Right atrium auricular region (tissue), 2 donors: ENCODE data around the gene DENND1B. TPM values are rescaled to one million over a fixed set of nuclear protein-coding genes. Genes with fewer than 3 reads are reported as not detected.
"Not testable (repeated sequence)": the region's sequence is repeated elsewhere in the genome, so short reads cannot be mapped to it uniquely, and the experiment has no call there.

Experiments used
- DNase-seq: peaks from one replicate; pipeline ENCODE4 v3.0.0-alpha.2; 2019; ENCODE audit warnings: low spot score
- H3K27ac ChIP-seq, 2 donors: fragments of 200-600 bp; sonication (generic); 1 replicate in 1 of 2; 2 replicates in 1 of 2; pipeline ENCODE4 v1.5.1; 2016 to 2019
- H3K27me3 ChIP-seq, 2 donors: fragments of 200-600 bp; sonication (generic); one replicate each; pipeline versions ENCODE4 v1.5.1 to v1.6.0; 2017 to 2019
- H3K36me3 ChIP-seq: fragments of 200-600 bp; sonication (generic); one replicate; pipeline ENCODE4 v1.5.1; 2016
- H3K4me1 ChIP-seq, 2 donors: fragments of 200-600 bp; sonication (generic); one replicate each; pipeline versions ENCODE4 v1.5.1 to v1.6.0; 2017 to 2019
- H3K4me3 ChIP-seq, 2 donors: fragments of 200-600 bp; sonication (generic); 1 replicate in 1 of 2; 2 replicates in 1 of 2; pipeline ENCODE4 v1.5.1; 2017 to 2019; ENCODE audit warnings: mild to moderate bottlenecking in 1 of 2, moderate library complexity in 1 of 2
- H3K9me3 ChIP-seq, 2 donors: fragments of 200-600 bp; sonication (generic); one replicate each; pipeline ENCODE4 v1.5.1; 2019
- CTCF ChIP-seq, 2 donors: fragments of 200-600 bp; sonication (generic); IDR thresholded peaks; one replicate each; pipeline ENCODE4 v1.5.1; 2019; ENCODE audit warnings: antibody characterized with exemption in 2 of 2
- total RNA-seq, 2 donors: library from RNA; depleted of rRNA; stranded (reverse); fragments of >200 nt; gene quantifications; one replicate each; pipeline ENCODE4 v1.1.0, GENCODE V29; 2016

DENND1B gene
- total RNA-seq, 2 donors from 2014 or later, result 11.8 to 16.0 TPM

- H3K4me3 ChIP-seq, result no peak overlapping the region
- no peak for DNase-seq
- no peaks in the 10 kb centered on the region for H3K27me3 ChIP-seq
- no peaks in the 10 kb centered on the region for H3K4me1 ChIP-seq
- TF ChIP-seq CTCF (IDR thresholded peaks at IDR 0.05), result no peak
- H3K27ac ChIP-seq, result no peak overlapping the region
- peaks cover 0 to 26% of the 10 kb centered on the region in 2 donors for H3K9me3 ChIP-seq
- H3K36me3 ChIP-seq, result no peaks in the 10 kb centered on the region
Observed at GRCh38 chr1:197725044-197725443, 50.2 kb downstream of the DENND1B start.

DNA sequence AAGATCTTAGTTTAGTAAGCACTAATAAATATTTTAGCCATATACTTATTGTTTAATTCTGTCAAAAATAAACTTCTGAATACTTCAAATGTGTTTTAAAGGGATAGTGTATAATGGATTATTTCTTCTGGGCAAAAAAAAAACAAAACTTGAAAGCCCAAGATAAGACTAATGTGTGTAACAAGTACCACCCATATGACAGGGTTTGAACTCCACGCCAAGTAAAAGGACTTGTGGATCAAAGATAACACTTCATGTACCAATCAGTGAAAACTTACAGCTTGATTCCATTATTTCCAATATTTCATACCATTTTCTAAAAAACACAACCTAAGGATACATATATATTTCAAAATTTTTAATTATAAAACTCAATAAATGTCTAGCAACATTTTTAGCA lies 59.5 kb downstream of the DENND1B start:
- H3K27ac ChIP-seq, result no peak overlapping the region
- H3K9me3 ChIP-seq, result no peaks in the 10 kb centered on the region
- no peaks in the 10 kb centered on the region for H3K4me1 ChIP-seq
- no peak overlapping the region for H3K4me3 ChIP-seq
- H3K36me3 ChIP-seq, result no peaks in the 10 kb centered on the region
- no peaks in the 10 kb centered on the region for H3K27me3 ChIP-seq
- no peak for TF ChIP-seq CTCF (IDR thresholded peaks at IDR 0.05)
- DNase-seq, result no peak

- H3K27ac ChIP-seq, result no peak overlapping the region
- no peak overlapping the region for H3K4me3 ChIP-seq
- DNase-seq, result no peak
- TF ChIP-seq CTCF (IDR thresholded peaks at IDR 0.05), result no peak
- H3K27me3 ChIP-seq, result no peaks in the 10 kb centered on the region
- H3K4me1 ChIP-seq, result no peaks in the 10 kb centered on the region
- H3K36me3 ChIP-seq, result no peaks in the 10 kb centered on the region
- no peaks in the 10 kb centered on the region for H3K9me3 ChIP-seq
Observed at GRCh38 chr1:197706601-197707000, 68.7 kb downstream of the DENND1B start.

DNA sequence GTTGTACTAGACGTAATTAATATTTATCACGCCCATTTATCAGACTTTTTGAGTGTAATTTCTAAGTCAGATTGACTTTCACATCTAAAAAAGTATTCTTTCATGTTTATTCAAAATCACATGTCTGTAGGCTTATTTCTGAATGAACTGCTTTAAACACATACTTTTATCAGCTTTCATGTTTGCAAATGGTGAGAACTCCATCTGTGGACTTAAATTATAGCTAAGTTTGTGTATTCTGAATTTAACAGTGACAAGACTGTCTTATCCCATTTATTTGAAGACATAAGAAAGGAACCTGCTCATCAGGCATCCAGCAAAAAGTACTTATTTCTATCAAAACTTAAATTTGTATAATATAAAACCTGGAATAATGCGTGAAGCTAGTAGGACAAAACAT lies 69.3 kb downstream of the DENND1B start:
- H3K4me1 ChIP-seq, result no peaks in the 10 kb centered on the region
- H3K9me3 ChIP-seq, result no peaks in the 10 kb centered on the region
- no peaks in the 10 kb centered on the region for H3K36me3 ChIP-seq
- no peak for DNase-seq
- TF ChIP-seq CTCF (IDR thresholded peaks at IDR 0.05), result no peak
- H3K27me3 ChIP-seq, result no peaks in the 10 kb centered on the region
- H3K4me3 ChIP-seq, result no peak overlapping the region
- no peak overlapping the region for H3K27ac ChIP-seq

- H3K4me1 ChIP-seq, H3K27me3 ChIP-seq, H3K36me3 ChIP-seq, H3K9me3 ChIP-seq, H3K4me3 ChIP-seq, H3K27ac ChIP-seq, DNase-seq: not testable (repeated sequence)
Observed at GRCh38 chr1:197700688-197701087, 74.6 kb downstream of the DENND1B start.

DNA sequence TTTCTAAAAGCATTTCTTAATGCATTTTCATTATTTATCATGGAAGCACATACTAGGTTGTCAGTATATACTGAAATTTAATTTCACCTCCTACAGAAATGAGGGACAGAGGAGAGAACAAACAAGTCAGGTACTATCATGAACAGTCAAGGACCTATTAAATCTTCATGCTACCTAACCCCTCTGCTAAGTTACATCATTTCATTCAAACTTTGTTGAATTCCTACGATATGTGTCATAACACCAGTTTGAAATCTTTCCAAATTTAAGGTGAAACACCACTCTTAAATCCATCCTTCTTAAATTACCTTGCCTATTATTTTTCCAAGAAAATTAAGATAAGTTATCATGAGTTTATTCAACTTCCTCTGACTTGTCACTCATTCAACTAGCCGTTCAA lies 78.9 kb downstream of the DENND1B start:
- no peak for TF ChIP-seq CTCF (IDR thresholded peaks at IDR 0.05)
- H3K4me1 ChIP-seq, result peaks cover 0 to 5% of the 10 kb centered on the region in 2 donors
- no peaks in the 10 kb centered on the region for H3K27me3 ChIP-seq
- H3K9me3 ChIP-seq, result no peaks in the 10 kb centered on the region
- no peak overlapping the region for H3K27ac ChIP-seq
- H3K4me3 ChIP-seq, result no peak overlapping the region
- no peak for DNase-seq
- no peaks in the 10 kb centered on the region for H3K36me3 ChIP-seq
